Measurements from ENCODE around the gene PRKAG1. TPM values are rescaled to one million over a fixed set of nuclear protein-coding genes. Genes with fewer than 3 reads are reported as not detected.

The PRKAG1 gene
- total RNA-seq, 2 experiments from 2014 or later, result 22.8 to 45.9 TPM

DNA sequence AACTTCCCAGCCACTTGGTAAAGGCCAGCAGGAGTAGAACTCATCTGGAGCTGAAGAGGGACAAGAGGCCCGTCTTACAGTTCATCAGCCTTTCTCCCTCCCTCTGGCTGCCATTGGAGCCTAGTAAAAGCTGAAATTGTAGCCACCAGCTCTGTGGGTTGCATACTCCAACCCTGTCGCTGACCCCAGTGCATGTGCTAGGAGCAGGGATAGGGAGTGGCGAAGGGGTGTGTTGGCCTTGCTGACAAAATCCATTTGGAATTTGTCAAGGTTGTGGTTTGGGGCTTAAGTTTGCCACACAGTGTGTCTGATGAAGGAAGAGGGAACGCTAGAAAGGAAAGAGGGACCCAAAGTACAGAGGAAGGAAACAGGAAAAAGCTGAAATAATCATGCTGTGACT lies 57.2 kb downstream of the PRKAG1 start:
- TF ChIP-seq, protein P1, sequence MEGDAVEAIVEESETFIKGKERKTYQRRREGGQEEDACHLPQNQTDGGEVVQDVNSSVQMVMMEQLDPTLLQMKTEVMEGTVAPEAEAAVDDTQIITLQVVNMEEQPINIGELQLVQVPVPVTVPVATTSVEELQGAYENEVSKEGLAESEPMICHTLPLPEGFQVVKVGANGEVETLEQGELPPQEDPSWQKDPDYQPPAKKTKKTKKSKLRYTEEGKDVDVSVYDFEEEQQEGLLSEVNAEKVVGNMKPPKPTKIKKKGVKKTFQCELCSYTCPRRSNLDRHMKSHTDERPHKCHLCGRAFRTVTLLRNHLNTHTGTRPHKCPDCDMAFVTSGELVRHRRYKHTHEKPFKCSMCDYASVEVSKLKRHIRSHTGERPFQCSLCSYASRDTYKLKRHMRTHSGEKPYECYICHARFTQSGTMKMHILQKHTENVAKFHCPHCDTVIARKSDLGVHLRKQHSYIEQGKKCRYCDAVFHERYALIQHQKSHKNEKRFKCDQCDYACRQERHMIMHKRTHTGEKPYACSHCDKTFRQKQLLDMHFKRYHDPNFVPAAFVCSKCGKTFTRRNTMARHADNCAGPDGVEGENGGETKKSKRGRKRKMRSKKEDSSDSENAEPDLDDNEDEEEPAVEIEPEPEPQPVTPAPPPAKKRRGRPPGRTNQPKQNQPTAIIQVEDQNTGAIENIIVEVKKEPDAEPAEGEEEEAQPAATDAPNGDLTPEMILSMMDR (conservative IDR thresholded peaks at IDR 0.05; ENCODE audit: low read length), result no peak
- no peak for TF ChIP-seq EZH2phosphoT487 (IDR thresholded peaks at IDR 0.05; ENCODE audit: borderline replicate concordance, low read depth, low read length)
- H3K27ac ChIP-seq (ENCODE audit: low read depth, low read length, poor library complexity, severe bottlenecking), result no peak overlapping the region
- POLR2A ChIA-PET, result interaction anchor here (0.6 kb wide), 1 partner anchor 1962 kb away, joined by 5 read pairs; no protein-coding TSS in a partner anchor
- peaks cover 13% of the 10 kb centered on the region for H3K4me1 ChIP-seq (ENCODE audit: insufficient read depth, low read length, poor library complexity, severe bottlenecking)
- peaks cover 7% of the 10 kb centered on the region for H3K79me2 ChIP-seq (ENCODE audit: insufficient read depth, low read depth, low read length)
- no peaks in the 10 kb centered on the region for H3K9me2 ChIP-seq (ENCODE audit: insufficient read depth, low read length)
- no peak overlapping the region for H3K4me3 ChIP-seq (ENCODE audit: low read depth, low read length, poor library complexity, severe bottlenecking)
- no peaks in the 10 kb centered on the region for H3K36me3 ChIP-seq (ENCODE audit: insufficient read depth, low read length)
- no peak overlapping the region for H2AFZ ChIP-seq (ENCODE audit: low read length)
- BruUV-seq (replicated peaks), result no TSS peak
- intact Hi-C loops (cut with micrococcal nuclease; ENCODE audit: unreplicated experiment), result no loop called here
- no peak for DNase-seq (ENCODE audit: low spot score)
- no peak overlapping the region for H3K4me2 ChIP-seq (ENCODE audit: low read length)
- CTCF ChIA-PET (ENCODE audit: unreplicated experiment), result no interaction called here
- H4K20me1 ChIP-seq (ENCODE audit: insufficient read depth, low read length), result no peaks in the 10 kb centered on the region
- no peaks in the 10 kb centered on the region for H3K9me3 ChIP-seq (ENCODE audit: low read length)

DNA sequence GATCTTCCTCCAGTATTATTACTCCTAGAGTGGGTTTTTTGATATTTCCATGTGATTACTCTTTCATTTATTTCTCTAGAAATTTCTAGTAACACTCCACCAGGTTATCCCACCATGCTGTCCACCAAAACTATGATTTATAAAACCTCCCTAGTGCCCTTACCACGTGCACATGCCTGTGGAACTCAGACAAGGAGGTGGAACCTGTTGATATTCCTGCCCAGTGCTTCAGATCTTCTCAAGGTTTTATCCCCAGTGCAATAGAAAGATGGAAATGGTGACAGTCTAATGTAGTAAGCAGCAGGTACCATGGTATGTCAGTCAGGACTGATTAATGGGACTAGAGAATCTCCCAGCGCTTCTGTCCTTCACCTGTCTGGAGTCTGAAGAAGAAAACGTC lies 57.7 kb downstream of the PRKAG1 start:
- intact Hi-C loops (cut with micrococcal nuclease; ENCODE audit: unreplicated experiment), result no loop called here
- ChIA-PET POLR2A (no interaction called here), CTCF (ENCODE audit: unreplicated experiment) (no interaction called here)
- no peak for DNase-seq (ENCODE audit: low spot score)
- H3K4me2 ChIP-seq (ENCODE audit: low read length), result no peak overlapping the region
- peaks cover 12% of the 10 kb centered on the region for H3K79me2 ChIP-seq (ENCODE audit: insufficient read depth, low read depth, low read length)
- TF ChIP-seq, protein P1 (conservative IDR thresholded peaks at IDR 0.05; ENCODE audit: low read length), result no peak
- no peak for TF ChIP-seq EZH2phosphoT487 (IDR thresholded peaks at IDR 0.05; ENCODE audit: borderline replicate concordance, low read depth, low read length)
- H3K4me1 ChIP-seq (ENCODE audit: insufficient read depth, low read length, poor library complexity, severe bottlenecking), result peaks cover 18% of the 10 kb centered on the region
- H3K27ac ChIP-seq (ENCODE audit: low read depth, low read length, poor library complexity, severe bottlenecking), result no peak overlapping the region
- no peak overlapping the region for H3K4me3 ChIP-seq (ENCODE audit: low read depth, low read length, poor library complexity, severe bottlenecking)
- H2AFZ ChIP-seq (ENCODE audit: low read length), result no peak overlapping the region
- no peaks in the 10 kb centered on the region for H3K36me3 ChIP-seq (ENCODE audit: insufficient read depth, low read length)
- H3K9me3 ChIP-seq (ENCODE audit: low read length), result no peaks in the 10 kb centered on the region
- BruUV-seq (replicated peaks), result no TSS peak
- H4K20me1 ChIP-seq (ENCODE audit: insufficient read depth, low read length), result no peaks in the 10 kb centered on the region
- H3K9me2 ChIP-seq (ENCODE audit: insufficient read depth, low read length), result no peaks in the 10 kb centered on the region

DNA sequence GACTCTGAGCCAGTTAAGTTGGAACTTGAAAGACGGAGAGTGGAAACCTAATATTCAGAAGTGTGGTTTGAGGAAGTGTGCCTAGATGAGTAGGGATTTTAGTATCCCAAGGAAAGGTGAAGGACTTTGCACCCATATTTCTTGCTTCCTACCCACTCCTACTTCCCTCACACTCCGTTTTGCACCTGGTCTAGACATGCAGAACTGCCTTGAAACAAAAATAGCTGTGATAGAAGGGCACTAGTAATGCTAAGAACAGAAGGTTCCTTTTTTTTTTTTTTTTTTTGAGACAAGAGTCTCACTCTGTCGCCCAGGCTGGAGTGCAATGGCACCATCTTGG lies 60.6 kb downstream of the PRKAG1 start:
- Histone ChIP-seq H3K9me2 (ENCODE audit: insufficient read depth, low read length) (no peaks in the 10 kb centered on the region), H3K4me3 (ENCODE audit: low read depth, low read length, poor library complexity, severe bottlenecking) (peak overlapping the region; percentile 75), H3K4me1 (ENCODE audit: insufficient read depth, low read length, poor library complexity, severe bottlenecking) (peaks cover 31% of the 10 kb centered on the region), H3K36me3 (ENCODE audit: insufficient read depth, low read length) (peaks cover 26% of the 10 kb centered on the region), H2AFZ (ENCODE audit: low read length) (peak overlapping the region; percentile 90), H3K9me3 (ENCODE audit: low read length) (no peaks in the 10 kb centered on the region), H3K79me2 (ENCODE audit: insufficient read depth, low read depth, low read length) (peaks cover 39% of the 10 kb centered on the region), H4K20me1 (ENCODE audit: insufficient read depth, low read length) (peaks cover 6% of the 10 kb centered on the region; the same call in 1 of the 2 replicates), H3K27ac (ENCODE audit: low read depth, low read length, poor library complexity, severe bottlenecking) (peak overlapping the region; percentile 61), H3K4me2 (ENCODE audit: low read length) (peak overlapping the region; percentile 97)
- CTCF ChIA-PET (ENCODE audit: unreplicated experiment), result interaction anchor here (0.6 to 1.0 kb wide), 5 partner anchors 9 to 1263 kb away, joined by 3 to 6 read pairs (median 4); no protein-coding TSS in a partner anchor
- intact Hi-C loops (cut with micrococcal nuclease; ENCODE audit: unreplicated experiment), result no loop called here
- TF ChIP-seq EZH2phosphoT487 (IDR thresholded peaks at IDR 0.05; ENCODE audit: borderline replicate concordance, low read depth, low read length), result no peak
- TF ChIP-seq, protein P1 (conservative IDR thresholded peaks at IDR 0.05; ENCODE audit: low read length), result no peak
- POLR2A ChIA-PET, result interaction anchor here (0.6 to 2.7 kb wide), 11 partner anchors 8 to 1446 kb away, joined by 3 to 14 read pairs (median 4); partner anchors contain the start of genes FKBP11, PRKAG1, RHEBL1 and SPATS2
- peak; percentile 51 for DNase-seq (ENCODE audit: low spot score)
- BruUV-seq (replicated peaks), result no TSS peak

Data from OCI-LY7 (cell line).